IMR-90 (cell line): ENCODE measurements around the gene GNAZ. TPM values are rescaled to one million over a fixed set of nuclear protein-coding genes. Genes with fewer than 3 reads are reported as not detected.

Experiments used
- ATAC-seq: fragments of 200-7000 bp; cut with Tn5 transposase; 2 replicates; pipeline ENCODE4 v1.9.1; 2020; ENCODE audit warnings: low read depth, mild to moderate bottlenecking, moderate library complexity
- BruUV-seq: library from RNA; stranded (reverse); fragments of 400-500 nt; replicated peaks from 2 replicates; lab custom pipeline; 2021; lab: Mats Ljungman, UMichigan
- CTCF ChIA-PET: fragments of 300-600 bp; formaldehyde crosslinking; extraction: SDS; loops from one replicate; lab custom pipeline; 2021; ENCODE audit warnings: antibody characterized with exemption; lab: Yijun Ruan, JAX
- POLR2A ChIA-PET: fragments of 300-600 bp; sonication (Branson Sonifier 250); formaldehyde crosslinking; loops from one replicate; lab custom pipeline; 2022; ENCODE audit warnings: antibody characterized with exemption; ENCODE audit not compliant: unreplicated experiment; lab: Charles Lee
- DNase-seq: peaks from one replicate; pipeline ENCODE4 v3.0.0; 2013
- H2AFZ ChIP-seq: replicated peaks from 2 replicates; pipeline ENCODE3; 2013; ENCODE audit warnings: low read length, mild to moderate bottlenecking; ENCODE audit not compliant: poor library complexity
- H2AK5ac ChIP-seq: 2 replicates; pipeline ENCODE4 v1.6.1; 2013; ENCODE audit warnings: low read depth, low read length, inconsistent platforms
- H2AK9ac ChIP-seq: replicated peaks from 2 replicates; pipeline ENCODE3; 2013; ENCODE audit warnings: mild to moderate bottlenecking, low read depth, low read length, moderate library complexity; ENCODE audit not compliant: poor library complexity
- H2BK120ac ChIP-seq: 2 replicates; pipeline ENCODE4 v1.6.1; 2013; ENCODE audit warnings: low read depth, low read length, inconsistent platforms
- H2BK15ac ChIP-seq: 3 replicates; pipeline ENCODE4 v1.6.1; 2013; ENCODE audit warnings: low read depth, low read length, inconsistent platforms
- H2BK20ac ChIP-seq: 2 replicates; pipeline ENCODE4 v1.6.1; 2013; ENCODE audit warnings: low read depth, mild to moderate bottlenecking, inconsistent platforms, low read length, moderate library complexity
- H2BK5ac ChIP-seq: 2 replicates; pipeline ENCODE4 v1.6.1; 2013; ENCODE audit warnings: mild to moderate bottlenecking, low read depth, low read length, inconsistent platforms; ENCODE audit not compliant: poor library complexity, severe bottlenecking
- H3K14ac ChIP-seq: replicated peaks from 2 replicates; pipeline ENCODE4 v1.6.1; 2013; ENCODE audit warnings: low read depth, low read length, inconsistent platforms
- H3K18ac ChIP-seq: 2 replicates; pipeline ENCODE4 v1.6.1; 2013; ENCODE audit warnings: low read depth, low read length, control low read depth
- H3K23ac ChIP-seq: 2 replicates; pipeline ENCODE4 v1.6.1; 2013; ENCODE audit warnings: low read depth, low read length, inconsistent platforms
- H3K27ac ChIP-seq: 2 replicates; pipeline ENCODE4 v1.5.1; 2013; ENCODE audit warnings: mild to moderate bottlenecking, control low read depth, low read length; ENCODE audit not compliant: insufficient read depth
- H3K27me3 ChIP-seq: 2 replicates; pipeline ENCODE4 v1.6.1; 2013; ENCODE audit warnings: low read length; ENCODE audit not compliant: control insufficient read depth, insufficient read depth
- H3K36me3 ChIP-seq: 2 replicates; pipeline ENCODE4 v1.6.1; 2013; ENCODE audit warnings: low read length, mixed read lengths; ENCODE audit not compliant: control insufficient read depth, insufficient read depth
- H3K4ac ChIP-seq: 2 replicates; pipeline ENCODE4 v1.6.1; 2013; ENCODE audit warnings: low read depth, low read length, inconsistent platforms
- H3K4me1 ChIP-seq: 2 replicates; pipeline ENCODE4 v1.6.1; 2013; ENCODE audit warnings: low read length, mixed read lengths; ENCODE audit not compliant: control insufficient read depth, insufficient read depth
- H3K4me2 ChIP-seq: 2 replicates; pipeline ENCODE4 v1.6.1; 2013; ENCODE audit warnings: low read depth, mild to moderate bottlenecking, control low read depth, low read length, moderate library complexity
- H3K4me3 ChIP-seq: 2 replicates; pipeline ENCODE4 v1.5.1; 2013; ENCODE audit warnings: low read depth, mild to moderate bottlenecking, control low read depth, low read length, moderate library complexity; ENCODE audit not compliant: insufficient read depth
- H3K56ac ChIP-seq: 2 replicates; pipeline ENCODE4 v1.6.1; 2013; ENCODE audit warnings: low read length, inconsistent platforms; ENCODE audit not compliant: insufficient read depth; ENCODE audit errors: extremely low read depth
- H3K79me1 ChIP-seq, 2 experiments: 2 replicates each; pipeline ENCODE4 v1.6.1; 2013; ENCODE audit warnings: low read length in 2 of 2, inconsistent platforms in 1 of 2, low read depth in 1 of 2
- H3K9ac ChIP-seq: 2 replicates; pipeline ENCODE4 v1.6.1; 2013; ENCODE audit warnings: low read depth, low read length, control low read depth
- H3K9me1 ChIP-seq: 2 replicates; pipeline ENCODE4 v1.6.1; 2013; ENCODE audit warnings: low read length, inconsistent platforms; ENCODE audit not compliant: insufficient read depth
- H3K9me3 ChIP-seq: 2 replicates; pipeline ENCODE4 v1.6.1; 2013; ENCODE audit warnings: low read length; ENCODE audit not compliant: control insufficient read depth, insufficient read depth
- H4K20me1 ChIP-seq: 2 replicates; pipeline ENCODE4 v1.6.1; 2013; ENCODE audit warnings: low read length, inconsistent platforms; ENCODE audit not compliant: insufficient read depth
- H4K5ac ChIP-seq: 2 replicates; pipeline ENCODE4 v1.6.1; 2013; ENCODE audit warnings: mild to moderate bottlenecking, low read depth, low read length, control low read depth
- H4K8ac ChIP-seq, 2 experiments: 2 replicates each; pipeline ENCODE4 v1.6.1; 2013; ENCODE audit warnings: low read depth in 2 of 2, low read length in 2 of 2, control low read depth in 1 of 2, inconsistent platforms in 1 of 2
- H4K91ac ChIP-seq: 2 replicates; pipeline ENCODE4 v1.6.1; 2013; ENCODE audit warnings: low read depth, low read length, inconsistent platforms; ENCODE audit not compliant: insufficient read depth
- BHLHE40 ChIP-seq: fragments of 150-350 bp; IDR thresholded peaks from 2 replicates; pipeline ENCODE4 v1.6.1; 2016; ENCODE audit warnings: mild to moderate bottlenecking, low read depth, low read length
- CEBPB ChIP-seq: IDR thresholded peaks from 2 replicates; pipeline ENCODE4 v1.6.1; 2012; ENCODE audit warnings: low read depth, low read length, improper control_type of control experiment
- CHD1 ChIP-seq: IDR thresholded peaks from 2 replicates; pipeline ENCODE4 v1.6.1; 2012; ENCODE audit warnings: low read depth, low read length, improper control_type of control experiment
- FOS ChIP-seq: fragments of 150-350 bp; IDR thresholded peaks from 2 replicates; pipeline ENCODE4 v1.6.1; 2016; ENCODE audit warnings: low read depth, low read length
- MAFK ChIP-seq: IDR thresholded peaks from 2 replicates; pipeline ENCODE4 v1.6.1; 2012; ENCODE audit warnings: low read depth, low read length, improper control_type of control experiment
- MAZ ChIP-seq: IDR thresholded peaks from 2 replicates; pipeline ENCODE4 v1.6.1; 2012; ENCODE audit warnings: low read depth, mild to moderate bottlenecking, low read length, improper control_type of control experiment, moderate library complexity, borderline replicate concordance
- MXI1 ChIP-seq: IDR thresholded peaks from 2 replicates; pipeline ENCODE4 v1.6.1; 2012; ENCODE audit warnings: low read depth, mild to moderate bottlenecking, low read length, moderate library complexity, borderline replicate concordance
- NFE2L2 ChIP-seq: fragments of 150-350 bp; IDR thresholded peaks from 2 replicates; pipeline ENCODE4 v1.6.1; 2016; ENCODE audit warnings: low read depth, mild to moderate bottlenecking, low read length
- POLR2A ChIP-seq: IDR thresholded peaks from 2 replicates; pipeline ENCODE4 v1.6.1; 2012; ENCODE audit warnings: mild to moderate bottlenecking, low read depth, low read length
- RAD21 ChIP-seq: IDR thresholded peaks from 2 replicates; pipeline ENCODE4 v1.6.1; 2012; ENCODE audit warnings: low read length, improper control_type of control experiment
- RCOR1 ChIP-seq: IDR thresholded peaks from 2 replicates; pipeline ENCODE4 v1.6.1; 2012; ENCODE audit warnings: mild to moderate bottlenecking, low read length, improper control_type of control experiment; ENCODE audit not compliant: insufficient replicate concordance
- RFX5 ChIP-seq: IDR thresholded peaks from 2 replicates; pipeline ENCODE4 v1.8.0; 2012; ENCODE audit warnings: low read depth, mild to moderate bottlenecking, low read length, moderate library complexity
- SMC3 ChIP-seq: fragments of 150-350 bp; IDR thresholded peaks from 2 replicates; pipeline ENCODE4 v1.6.1; 2016; ENCODE audit warnings: low read depth, mild to moderate bottlenecking, antibody characterized with exemption, low read length, moderate library complexity
- whole genome bisulfite sequencing, 2 experiments: methylation state at CpG; one replicate each; pipeline versions ENCODE4 v1.1.5 to v1.1.7; 2013; ENCODE audit warnings: missing lambda C conversion rate in 2 of 2; ENCODE audit not compliant: insufficient read length in 1 of 2; ENCODE audit errors: extremely low coverage in 2 of 2; 5-methylcytosine and 5-hydroxymethylcytosine counted together
- dilution Hi-C: fragments of 300-500 bp; cut with HindIII; formaldehyde crosslinking; loops from one replicate; pipeline ENCODE4 v1.14.3; 2018; ENCODE audit warnings: low sequenced_read_pairs; ENCODE audit not compliant: unreplicated experiment
- in situ Hi-C: fragments of 300-500 bp; cut with MboI; formaldehyde crosslinking; loops from 3 replicates; pipeline ENCODE4 v1.14.3; 2019; ENCODE audit warnings: low sequenced_read_pairs, inconsistent platforms, mixed read lengths
- intact Hi-C: fragments of 100-400 bp; cut with micrococcal nuclease; formaldehyde crosslinking; loops from 2 replicates; pipeline ENCODE4 v1.10.0; 2022
- polyA plus RNA-seq, 3 experiments: library from polyadenylated mRNA; depleted of rRNA; stranded (reverse); fragments of >200 nt; gene quantifications; 2 replicates each; pipeline ENCODE4 v1.2.3, GENCODE V29; 2012; ENCODE audit warnings: low replicate concordance in 1 of 3
- total RNA-seq: library from RNA; depleted of rRNA; stranded (reverse); fragments of >200 nt; gene quantifications from 2 replicates; pipeline ENCODE4 v1.2.3, GENCODE V29; 2012
- TF ChIP-seq, protein P1 (sequence below): fragments of 150-350 bp; IDR thresholded peaks from 2 replicates; pipeline ENCODE4 v1.6.1; 2017; ENCODE audit warnings: mild to moderate bottlenecking, antibody characterized with exemption, low read length, low read depth
- TF ChIP-seq, protein P2 (sequence below): conservative IDR thresholded peaks from 2 replicates; pipeline ENCODE4 v1.5.1; 2012; ENCODE audit warnings: mild to moderate bottlenecking, low read depth, low read length, improper control_type of control experiment

GNAZ gene
- total and polyA plus RNA-seq, 2 of the 4 experiments (the other 2 are of a cell fraction), result 1.5 to 2.5 TPM

DNA sequence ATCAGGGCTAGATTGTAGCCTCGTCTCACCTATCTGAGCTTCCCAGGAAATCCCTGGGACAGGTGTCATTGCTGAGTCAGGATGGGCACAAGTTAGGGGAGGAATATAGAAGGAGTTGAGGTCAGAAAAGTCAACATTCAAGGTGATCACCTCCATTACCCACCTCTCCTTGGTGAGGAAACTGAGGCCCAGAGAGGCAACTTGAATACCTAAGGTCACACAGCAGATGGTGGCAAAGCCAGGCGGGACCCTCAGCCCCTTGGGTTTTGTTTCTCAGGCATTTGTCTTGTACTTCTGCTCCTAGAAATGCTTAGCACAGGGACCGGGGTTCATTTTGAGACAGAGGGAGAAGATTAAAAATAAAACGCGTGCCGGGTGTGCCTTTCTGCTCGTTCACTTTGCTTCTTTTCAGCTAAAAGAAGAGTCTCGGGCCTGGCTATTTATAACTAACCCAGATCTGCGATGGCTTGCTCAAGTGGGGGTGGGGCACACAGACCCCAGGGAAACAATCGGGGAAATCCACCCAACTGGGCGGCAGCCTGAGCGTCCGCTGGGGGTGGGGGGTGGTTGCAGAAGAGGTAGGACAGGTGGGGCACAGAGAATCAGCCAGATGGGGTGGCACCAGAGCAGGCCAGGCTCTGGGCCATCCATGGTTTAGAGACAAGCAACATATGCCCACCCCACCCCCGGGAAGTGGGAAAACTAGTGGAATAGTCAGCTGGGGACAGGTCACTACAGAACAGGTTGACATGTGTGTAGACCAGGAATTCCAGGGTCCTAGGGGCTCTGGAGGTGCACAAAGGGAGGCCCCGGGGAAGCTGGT lies 3.9 kb upstream of the GNAZ start:
- Histone ChIP-seq H2AK5ac (no peak overlapping the region), H2BK120ac (no peak overlapping the region), H3K27me3 (peaks cover 14% of the 10 kb centered on the region; the same call in 1 of the 2 replicates), H2AFZ (no peak overlapping the region), H2BK15ac (no peak overlapping the region), H3K14ac (no peak overlapping the region), H3K9me1 (no peaks in the 10 kb centered on the region), H2AK9ac (no peak overlapping the region), H3K23ac (no peak overlapping the region), H3K4ac (no peak overlapping the region), H3K4me1 (no peaks in the 10 kb centered on the region), H3K9me3 (no peaks in the 10 kb centered on the region), H4K5ac (no peak overlapping the region), H3K79me1 (no peaks in the 10 kb centered on the region), H3K56ac (no peak overlapping the region), H3K4me2 (no peak overlapping the region), H2BK20ac (no peak overlapping the region), H4K91ac (no peak overlapping the region), H3K36me3 (no peaks in the 10 kb centered on the region), H3K18ac (no peak overlapping the region), H4K8ac (no peak overlapping the region), H3K9ac (no peak overlapping the region), H4K20me1 (no peaks in the 10 kb centered on the region), H3K27ac (no peak overlapping the region), H2BK5ac (no peak overlapping the region), H3K4me3 (no peak overlapping the region)
- no TSS peak for BruUV-seq
- in situ Hi-C loops, result no loop called here
- intact Hi-C loops, result no loop called here
- DNase-seq (no peak), ATAC-seq (no peak)
- POLR2A ChIA-PET, result no interaction called here
- CTCF ChIA-PET, result no interaction called here
- WGBS, 2 experiments, result 73% methylated on average over 6 of the region's 15 CpGs; no CpG with 5 or more reads in 1 of the 2 experiments
- dilution Hi-C loops, result no loop called here
- TF ChIP-seq CHD1 (no peak), RCOR1 (no peak), RFX5 (no peak), CEBPB (no peak), RAD21 (no peak), SMC3 (no peak), MAFK (no peak), POLR2A (no peak), NFE2L2 (no peak), FOS (no peak), BHLHE40 (no peak), MXI1 (no peak), MAZ (no peak)
- TF ChIP-seq, protein P1, sequence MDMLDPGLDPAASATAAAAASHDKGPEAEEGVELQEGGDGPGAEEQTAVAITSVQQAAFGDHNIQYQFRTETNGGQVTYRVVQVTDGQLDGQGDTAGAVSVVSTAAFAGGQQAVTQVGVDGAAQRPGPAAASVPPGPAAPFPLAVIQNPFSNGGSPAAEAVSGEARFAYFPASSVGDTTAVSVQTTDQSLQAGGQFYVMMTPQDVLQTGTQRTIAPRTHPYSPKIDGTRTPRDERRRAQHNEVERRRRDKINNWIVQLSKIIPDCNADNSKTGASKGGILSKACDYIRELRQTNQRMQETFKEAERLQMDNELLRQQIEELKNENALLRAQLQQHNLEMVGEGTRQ, result no peak
- TF ChIP-seq, protein P2, sequence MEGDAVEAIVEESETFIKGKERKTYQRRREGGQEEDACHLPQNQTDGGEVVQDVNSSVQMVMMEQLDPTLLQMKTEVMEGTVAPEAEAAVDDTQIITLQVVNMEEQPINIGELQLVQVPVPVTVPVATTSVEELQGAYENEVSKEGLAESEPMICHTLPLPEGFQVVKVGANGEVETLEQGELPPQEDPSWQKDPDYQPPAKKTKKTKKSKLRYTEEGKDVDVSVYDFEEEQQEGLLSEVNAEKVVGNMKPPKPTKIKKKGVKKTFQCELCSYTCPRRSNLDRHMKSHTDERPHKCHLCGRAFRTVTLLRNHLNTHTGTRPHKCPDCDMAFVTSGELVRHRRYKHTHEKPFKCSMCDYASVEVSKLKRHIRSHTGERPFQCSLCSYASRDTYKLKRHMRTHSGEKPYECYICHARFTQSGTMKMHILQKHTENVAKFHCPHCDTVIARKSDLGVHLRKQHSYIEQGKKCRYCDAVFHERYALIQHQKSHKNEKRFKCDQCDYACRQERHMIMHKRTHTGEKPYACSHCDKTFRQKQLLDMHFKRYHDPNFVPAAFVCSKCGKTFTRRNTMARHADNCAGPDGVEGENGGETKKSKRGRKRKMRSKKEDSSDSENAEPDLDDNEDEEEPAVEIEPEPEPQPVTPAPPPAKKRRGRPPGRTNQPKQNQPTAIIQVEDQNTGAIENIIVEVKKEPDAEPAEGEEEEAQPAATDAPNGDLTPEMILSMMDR, result no peak
